Measurements from ENCODE around the gene FAM72C.
"Not testable (repeated sequence)": the region's sequence is repeated elsewhere in the genome, so short reads cannot be mapped to it uniquely, and the experiment has no call there.

Gene FAM72C

DNA sequence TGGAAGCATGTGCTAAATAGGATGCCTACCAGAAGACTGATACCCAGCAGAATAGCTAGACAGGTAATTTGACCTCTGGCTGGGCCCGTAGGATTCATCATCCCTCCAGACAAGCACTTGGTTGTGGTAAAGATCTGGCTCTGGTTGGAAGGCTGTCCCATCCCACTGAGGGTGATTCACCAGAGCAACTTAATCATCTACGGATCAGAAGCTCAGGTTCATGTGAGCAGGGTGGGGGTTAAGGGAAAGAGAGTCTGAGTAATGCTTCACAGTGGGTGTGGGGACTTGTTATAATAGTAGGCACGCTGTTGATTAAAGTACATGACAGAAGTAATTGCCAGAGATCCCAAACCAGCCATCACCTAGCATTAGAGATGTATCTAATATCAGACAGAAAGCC, 26.5 kb downstream of the FAM72C start:
- H3K9me3 ChIP-seq (ENCODE audit: control insufficient read depth in 2 of 2, low read length in 2 of 2); H3K9ac ChIP-seq (ENCODE audit: low read depth in 1 of 2, low read length in 2 of 2); H3K27me3 ChIP-seq (ENCODE audit: control insufficient read depth in 2 of 2, insufficient read depth in 2 of 2, low read length in 2 of 2); H3K27ac ChIP-seq (ENCODE audit: low read depth in 2 of 2, low read length in 2 of 2); H3K4me1 ChIP-seq (ENCODE audit: control insufficient read depth in 2 of 2, insufficient read depth in 2 of 2, low read length in 2 of 2); H3K4me3 ChIP-seq (ENCODE audit: low read length in 2 of 2); H3K36me3 ChIP-seq (ENCODE audit: control insufficient read depth in 2 of 2, insufficient read depth in 2 of 2, low read length in 2 of 2): not testable (repeated sequence)

DNA sequence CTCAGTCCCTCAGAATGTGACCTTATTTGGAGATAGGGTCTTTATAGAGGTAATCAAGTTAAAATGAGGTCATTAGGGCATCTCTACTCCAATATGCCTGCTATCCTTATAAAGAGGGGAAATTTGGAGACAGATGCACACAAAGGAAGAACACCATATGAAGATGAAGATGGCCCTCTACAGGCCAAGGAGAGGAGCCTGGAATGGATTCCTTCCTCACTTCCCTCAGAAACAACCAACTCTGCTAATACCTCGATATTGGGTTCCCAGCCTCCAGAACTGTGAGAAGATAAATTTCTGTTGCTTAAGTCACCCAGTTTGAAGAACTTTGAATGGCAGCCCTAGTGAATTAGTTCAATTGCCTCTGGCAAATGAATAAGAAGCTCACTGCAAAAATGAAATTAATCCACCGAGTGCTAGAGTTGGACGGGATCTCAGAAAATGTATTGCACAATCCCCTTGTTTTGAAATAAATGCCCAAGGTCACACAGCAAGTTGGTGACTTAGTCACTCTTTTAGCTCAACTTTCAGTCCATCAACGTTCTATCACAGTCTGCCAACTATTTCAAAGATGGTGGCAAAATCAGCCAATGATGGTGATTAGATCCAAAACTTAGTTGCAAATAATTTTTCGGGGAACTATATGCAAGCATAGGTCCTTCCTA, 27.1 kb downstream of the FAM72C start:
- H3K27me3 ChIP-seq (ENCODE audit: control insufficient read depth in 2 of 2, insufficient read depth in 2 of 2, low read length in 2 of 2); H3K27ac ChIP-seq (ENCODE audit: low read depth in 2 of 2, low read length in 2 of 2); H3K36me3 ChIP-seq (ENCODE audit: control insufficient read depth in 2 of 2, insufficient read depth in 2 of 2, low read length in 2 of 2); H3K9me3 ChIP-seq (ENCODE audit: control insufficient read depth in 2 of 2, low read length in 2 of 2); H3K9ac ChIP-seq (ENCODE audit: low read depth in 1 of 2, low read length in 2 of 2); H3K4me3 ChIP-seq (ENCODE audit: low read length in 2 of 2); H3K4me1 ChIP-seq (ENCODE audit: control insufficient read depth in 2 of 2, insufficient read depth in 2 of 2, low read length in 2 of 2): not testable (repeated sequence)

DNA sequence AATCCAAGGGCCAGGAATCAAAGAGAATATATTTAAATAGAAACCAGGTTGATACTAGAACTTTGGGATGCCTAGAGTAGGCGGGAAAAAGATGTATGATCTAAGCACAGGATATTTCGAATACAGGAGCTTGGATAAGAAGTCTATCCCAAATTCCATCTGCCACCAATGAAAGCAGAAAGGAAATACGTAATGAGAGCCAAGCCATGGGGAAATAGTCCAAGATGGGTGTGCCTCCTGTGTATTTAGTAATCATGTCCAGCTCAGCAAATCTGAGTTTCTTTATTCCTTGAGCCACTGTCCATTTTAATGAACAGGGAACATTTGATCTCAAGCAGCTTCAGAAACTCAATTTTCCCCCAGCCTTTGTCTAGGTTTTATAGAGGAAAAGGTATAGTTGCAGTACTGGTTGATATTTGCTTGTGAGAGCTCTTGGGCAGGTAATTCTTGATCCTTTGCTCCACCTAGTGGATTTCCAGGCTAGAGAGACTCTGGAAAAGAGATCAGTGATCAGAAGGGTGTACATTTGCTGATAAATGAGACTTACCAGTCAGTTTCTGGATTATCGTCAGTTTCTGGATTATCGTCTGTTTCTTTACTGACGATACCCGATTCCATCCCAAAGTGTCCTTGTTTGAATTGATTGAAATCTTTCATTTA, 28.3 kb downstream of the FAM72C start:
- not testable (repeated sequence) for H3K36me3 ChIP-seq (ENCODE audit: control insufficient read depth in 2 of 2, insufficient read depth in 2 of 2, low read length in 2 of 2); H3K4me3 ChIP-seq (ENCODE audit: low read length in 2 of 2); H3K9me3 ChIP-seq (ENCODE audit: control insufficient read depth in 2 of 2, low read length in 2 of 2); H3K27me3 ChIP-seq (ENCODE audit: control insufficient read depth in 2 of 2, insufficient read depth in 2 of 2, low read length in 2 of 2); H3K4me1 ChIP-seq (ENCODE audit: control insufficient read depth in 2 of 2, insufficient read depth in 2 of 2, low read length in 2 of 2); H3K9ac ChIP-seq (ENCODE audit: low read depth in 1 of 2, low read length in 2 of 2); H3K27ac ChIP-seq (ENCODE audit: low read depth in 2 of 2, low read length in 2 of 2)

DNA sequence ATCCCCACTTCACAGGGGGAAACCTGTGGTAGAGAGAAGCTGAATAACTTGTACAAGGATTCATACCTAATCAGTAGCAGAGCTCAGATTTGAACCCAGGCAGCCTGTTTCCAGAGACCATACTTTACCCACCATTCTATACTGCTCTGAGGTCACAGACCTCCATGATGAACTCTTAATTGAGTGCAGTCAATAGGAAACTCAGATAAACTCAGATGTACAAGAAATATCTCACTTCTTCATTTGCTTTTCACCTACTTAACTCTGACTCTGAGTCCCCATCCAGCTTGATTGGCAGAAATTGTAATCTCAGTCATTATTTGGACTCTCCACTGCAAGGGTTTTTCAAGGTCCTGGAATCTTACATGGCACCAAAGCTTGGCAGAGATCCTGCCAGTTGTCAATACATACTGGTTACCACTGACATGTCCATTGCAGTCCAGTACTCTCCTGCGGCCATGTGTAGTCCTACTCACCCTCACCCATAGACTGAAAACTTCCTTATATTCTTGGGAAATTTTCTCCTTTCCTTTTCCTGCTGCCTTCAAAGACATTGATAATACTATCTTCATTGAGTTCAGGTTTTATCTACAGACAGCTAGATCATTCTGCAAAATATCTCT, 29.4 kb downstream of the FAM72C start:
- H3K36me3 ChIP-seq (ENCODE audit: control insufficient read depth in 2 of 2, insufficient read depth in 2 of 2, low read length in 2 of 2); H3K27ac ChIP-seq (ENCODE audit: low read depth in 2 of 2, low read length in 2 of 2); H3K4me3 ChIP-seq (ENCODE audit: low read length in 2 of 2); H3K4me1 ChIP-seq (ENCODE audit: control insufficient read depth in 2 of 2, insufficient read depth in 2 of 2, low read length in 2 of 2); H3K27me3 ChIP-seq (ENCODE audit: control insufficient read depth in 2 of 2, insufficient read depth in 2 of 2, low read length in 2 of 2); H3K9ac ChIP-seq (ENCODE audit: low read depth in 1 of 2, low read length in 2 of 2); H3K9me3 ChIP-seq (ENCODE audit: control insufficient read depth in 2 of 2, low read length in 2 of 2): not testable (repeated sequence)

DNA sequence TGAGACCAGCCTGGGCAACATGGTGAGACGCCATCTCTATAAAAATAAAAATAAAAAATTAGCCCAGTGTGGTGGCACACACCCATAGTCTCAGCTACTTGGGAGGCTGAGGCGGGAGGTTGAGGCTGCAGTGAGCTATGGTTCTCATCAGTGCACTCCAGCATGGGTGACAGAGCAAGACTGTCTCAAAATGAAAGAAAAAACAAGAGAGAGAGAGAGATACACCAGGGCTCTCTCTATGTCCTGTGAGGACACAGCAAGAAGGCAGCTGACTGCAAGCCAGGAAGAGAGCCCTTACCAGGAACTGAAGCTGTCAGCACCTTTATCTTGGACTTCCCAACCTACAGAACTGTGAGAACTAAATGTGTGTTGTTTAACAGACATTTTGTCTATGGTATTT, 32.1 kb downstream of the FAM72C start:
- not testable (repeated sequence) for H3K9ac ChIP-seq (ENCODE audit: low read depth in 1 of 2, low read length in 2 of 2); H3K27ac ChIP-seq (ENCODE audit: low read depth in 2 of 2, low read length in 2 of 2); H3K9me3 ChIP-seq (ENCODE audit: control insufficient read depth in 2 of 2, low read length in 2 of 2); H3K4me3 ChIP-seq (ENCODE audit: low read length in 2 of 2); H3K36me3 ChIP-seq (ENCODE audit: control insufficient read depth in 2 of 2, insufficient read depth in 2 of 2, low read length in 2 of 2); H3K4me1 ChIP-seq (ENCODE audit: control insufficient read depth in 2 of 2, insufficient read depth in 2 of 2, low read length in 2 of 2); H3K27me3 ChIP-seq (ENCODE audit: control insufficient read depth in 2 of 2, insufficient read depth in 2 of 2, low read length in 2 of 2)

DNA sequence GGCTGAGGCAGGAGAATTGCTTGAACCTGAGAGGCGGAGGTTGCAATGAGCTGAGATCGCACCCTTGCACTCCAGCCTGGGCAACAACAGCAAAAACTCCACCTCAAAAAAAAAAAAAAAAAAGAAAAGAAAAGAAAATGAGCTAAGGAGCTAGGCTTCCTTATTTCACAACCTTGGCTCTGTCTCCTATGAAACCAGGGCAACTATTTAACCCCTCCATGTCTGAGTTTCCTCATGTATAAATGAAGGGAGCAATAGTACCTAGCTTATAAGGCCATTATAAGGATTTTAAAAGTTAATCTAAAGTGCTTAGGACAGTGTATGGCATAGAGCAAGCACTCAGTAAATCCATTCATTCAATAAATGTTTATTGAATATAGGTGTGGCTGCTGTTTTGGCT, 32.9 kb downstream of the FAM72C start:
- not testable (repeated sequence) for H3K4me3 ChIP-seq (ENCODE audit: low read length in 2 of 2); H3K27me3 ChIP-seq (ENCODE audit: control insufficient read depth in 2 of 2, insufficient read depth in 2 of 2, low read length in 2 of 2); H3K9me3 ChIP-seq (ENCODE audit: control insufficient read depth in 2 of 2, low read length in 2 of 2); H3K36me3 ChIP-seq (ENCODE audit: control insufficient read depth in 2 of 2, insufficient read depth in 2 of 2, low read length in 2 of 2); H3K9ac ChIP-seq (ENCODE audit: low read depth in 1 of 2, low read length in 2 of 2); H3K27ac ChIP-seq (ENCODE audit: low read depth in 2 of 2, low read length in 2 of 2); H3K4me1 ChIP-seq (ENCODE audit: control insufficient read depth in 2 of 2, insufficient read depth in 2 of 2, low read length in 2 of 2)

DNA sequence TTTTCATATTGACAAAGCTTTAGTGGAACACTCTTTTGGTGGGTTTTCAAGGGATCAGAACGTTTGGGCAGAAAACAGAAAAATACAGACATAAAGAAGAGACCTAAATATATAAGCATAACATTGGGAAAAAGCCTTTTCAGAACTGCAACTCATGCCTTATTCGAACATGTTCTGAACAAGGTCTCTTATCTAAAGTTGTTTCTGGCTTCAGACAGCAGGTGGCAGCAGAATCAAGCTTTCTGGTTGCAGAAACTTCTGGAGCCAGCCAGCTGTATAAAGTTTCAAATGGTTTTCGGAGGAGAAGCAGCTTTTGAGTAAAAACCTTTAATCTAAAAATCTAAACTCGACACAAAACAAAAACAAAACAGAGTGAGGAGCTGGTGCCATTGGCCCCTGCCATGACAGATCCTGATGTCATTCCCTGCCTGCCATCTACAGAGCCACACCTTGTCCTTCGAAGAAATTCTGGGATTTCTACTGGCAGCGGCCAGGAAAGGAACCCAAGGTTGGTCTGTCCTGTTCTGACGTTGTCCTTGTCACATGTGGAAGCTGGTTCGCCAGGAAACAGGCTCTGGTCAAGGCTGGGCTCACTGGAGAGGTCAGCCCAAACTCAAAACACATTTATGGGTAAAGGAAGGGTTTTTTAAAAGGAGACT, 35.2 kb downstream of the FAM72C start:
- not testable (repeated sequence) for H3K27ac ChIP-seq (ENCODE audit: low read depth in 2 of 2, low read length in 2 of 2); H3K4me1 ChIP-seq (ENCODE audit: control insufficient read depth in 2 of 2, insufficient read depth in 2 of 2, low read length in 2 of 2); H3K27me3 ChIP-seq (ENCODE audit: control insufficient read depth in 2 of 2, insufficient read depth in 2 of 2, low read length in 2 of 2); H3K9me3 ChIP-seq (ENCODE audit: control insufficient read depth in 2 of 2, low read length in 2 of 2); H3K9ac ChIP-seq (ENCODE audit: low read depth in 1 of 2, low read length in 2 of 2); H3K4me3 ChIP-seq (ENCODE audit: low read length in 2 of 2); H3K36me3 ChIP-seq (ENCODE audit: control insufficient read depth in 2 of 2, insufficient read depth in 2 of 2, low read length in 2 of 2)

DNA sequence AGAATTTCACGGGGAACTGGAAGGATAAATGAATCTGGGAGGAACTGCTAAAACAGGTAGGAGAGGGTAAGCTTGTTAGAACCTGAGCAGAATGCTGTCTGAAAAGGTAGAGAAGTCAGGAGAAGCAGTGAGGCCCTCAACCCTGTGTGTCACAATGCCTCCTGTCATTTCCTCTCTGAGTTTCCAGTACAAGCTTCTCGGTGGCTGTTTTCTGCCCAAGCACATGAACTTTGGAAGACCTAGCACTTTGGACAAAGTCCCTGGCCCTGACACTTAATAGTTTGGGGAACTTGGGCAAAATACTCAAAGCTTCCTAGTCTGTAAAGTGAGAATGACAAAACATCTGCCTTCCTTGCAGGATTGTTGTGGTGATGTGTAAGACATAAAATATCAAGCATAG, 52.7 kb downstream of the FAM72C start:
- H3K36me3 ChIP-seq (ENCODE audit: control insufficient read depth in 2 of 2, insufficient read depth in 2 of 2, low read length in 2 of 2); H3K27me3 ChIP-seq (ENCODE audit: control insufficient read depth in 2 of 2, insufficient read depth in 2 of 2, low read length in 2 of 2); H3K4me3 ChIP-seq (ENCODE audit: low read length in 2 of 2); H3K9me3 ChIP-seq (ENCODE audit: control insufficient read depth in 2 of 2, low read length in 2 of 2); H3K9ac ChIP-seq (ENCODE audit: low read depth in 1 of 2, low read length in 2 of 2); H3K4me1 ChIP-seq (ENCODE audit: control insufficient read depth in 2 of 2, insufficient read depth in 2 of 2, low read length in 2 of 2); H3K27ac ChIP-seq (ENCODE audit: low read depth in 2 of 2, low read length in 2 of 2): not testable (repeated sequence)

DNA sequence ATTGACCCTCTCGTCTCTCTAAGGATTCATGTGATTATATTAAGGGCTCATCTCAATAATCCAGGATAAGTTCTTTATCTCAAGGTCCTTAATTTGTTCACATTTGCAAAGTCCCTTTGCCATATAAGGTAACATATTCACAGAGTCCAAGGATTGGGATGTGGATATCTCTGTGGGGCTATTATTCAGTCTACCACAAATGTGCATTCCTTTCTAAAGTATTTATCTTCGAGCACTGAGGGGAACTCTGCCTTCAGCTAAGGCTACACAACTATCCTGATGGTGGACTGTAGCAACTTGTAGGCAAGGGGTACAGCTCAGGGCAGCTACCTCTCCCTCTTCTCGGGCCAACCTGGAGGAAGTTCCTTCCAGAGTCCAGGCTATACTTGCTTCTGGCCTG, 53.2 kb downstream of the FAM72C start:
- not testable (repeated sequence) for H3K9ac ChIP-seq (ENCODE audit: low read depth in 1 of 2, low read length in 2 of 2); H3K27me3 ChIP-seq (ENCODE audit: control insufficient read depth in 2 of 2, insufficient read depth in 2 of 2, low read length in 2 of 2); H3K36me3 ChIP-seq (ENCODE audit: control insufficient read depth in 2 of 2, insufficient read depth in 2 of 2, low read length in 2 of 2); H3K4me3 ChIP-seq (ENCODE audit: low read length in 2 of 2); H3K27ac ChIP-seq (ENCODE audit: low read depth in 2 of 2, low read length in 2 of 2); H3K4me1 ChIP-seq (ENCODE audit: control insufficient read depth in 2 of 2, insufficient read depth in 2 of 2, low read length in 2 of 2); H3K9me3 ChIP-seq (ENCODE audit: control insufficient read depth in 2 of 2, low read length in 2 of 2)

DNA sequence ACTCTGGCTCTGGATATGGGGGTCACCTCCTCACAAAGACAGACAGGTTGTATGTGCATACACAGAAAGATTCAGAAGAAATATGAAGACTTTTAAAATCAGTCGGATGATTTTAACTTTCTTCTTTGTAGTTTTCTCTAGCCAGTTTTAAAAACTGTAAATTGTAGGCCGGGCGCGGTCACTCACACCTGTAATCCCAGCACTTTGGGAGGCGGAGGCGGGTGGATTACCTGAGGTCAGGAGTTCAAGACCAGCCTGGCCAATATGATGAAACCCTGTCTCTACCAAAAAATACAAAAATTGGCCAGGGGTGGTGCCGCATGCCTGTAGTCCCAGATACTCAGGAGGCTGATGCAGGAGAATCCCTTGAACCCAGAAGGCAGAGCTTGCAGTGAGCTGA, 58.1 kb downstream of the FAM72C start:
- H3K4me1 ChIP-seq (ENCODE audit: control insufficient read depth in 2 of 2, insufficient read depth in 2 of 2, low read length in 2 of 2); H3K9ac ChIP-seq (ENCODE audit: low read depth in 1 of 2, low read length in 2 of 2); H3K27me3 ChIP-seq (ENCODE audit: control insufficient read depth in 2 of 2, insufficient read depth in 2 of 2, low read length in 2 of 2); H3K27ac ChIP-seq (ENCODE audit: low read depth in 2 of 2, low read length in 2 of 2); H3K9me3 ChIP-seq (ENCODE audit: control insufficient read depth in 2 of 2, low read length in 2 of 2); H3K36me3 ChIP-seq (ENCODE audit: control insufficient read depth in 2 of 2, insufficient read depth in 2 of 2, low read length in 2 of 2); H3K4me3 ChIP-seq (ENCODE audit: low read length in 2 of 2): not testable (repeated sequence)
